NK-92 (cell line): ENCODE data around the gene CNTN5.

Experiments
- DNase-seq: peaks from one replicate; lab custom pipeline; 2025; ENCODE audit not compliant: unreplicated experiment; lab: John Stamatoyannopoulos, UW

The CNTN5 gene

DNA sequence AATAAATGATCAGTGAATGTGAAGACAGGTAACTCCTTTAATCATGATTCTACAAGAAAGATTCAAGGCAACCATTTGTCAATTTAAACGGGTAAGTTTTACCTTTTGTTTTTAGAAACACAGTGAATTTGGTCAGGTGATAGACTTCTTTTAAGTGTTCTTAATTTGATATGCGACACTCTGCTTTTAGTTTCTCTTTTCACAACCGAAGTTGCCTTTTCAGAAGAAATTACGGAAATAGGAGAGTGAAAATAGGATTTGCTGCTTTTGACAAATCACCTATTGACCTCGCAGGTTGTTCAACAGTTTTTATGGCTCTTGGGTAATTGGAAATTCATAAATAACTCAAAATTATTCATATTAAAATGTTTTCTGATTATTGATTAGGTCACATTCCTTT lies 142.1 kb downstream of the CNTN5 start:
- no peak for DNase-seq

DNA sequence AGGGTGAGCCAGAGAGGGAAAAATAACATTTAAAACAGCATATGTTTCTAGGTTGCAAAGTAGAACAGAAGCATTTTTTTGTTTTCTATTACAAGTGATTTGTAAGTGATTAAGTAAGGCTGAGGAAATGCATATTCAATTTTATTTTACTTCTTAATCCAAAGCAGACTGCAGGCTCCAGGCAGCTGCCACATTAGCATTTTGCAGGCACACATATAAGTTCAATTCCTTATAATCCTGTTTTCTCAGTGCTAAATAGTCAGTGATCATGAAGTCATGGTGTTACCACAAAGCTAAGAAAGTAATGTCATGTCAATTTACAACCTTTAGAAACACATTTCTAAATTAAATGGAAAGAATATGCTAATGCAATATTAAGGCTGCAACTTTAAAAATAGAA lies 149.8 kb downstream of the CNTN5 start:
- DNase-seq: no peak

GRCh38 chr11:99171330-99171729 lies 150.6 kb downstream of the CNTN5 start:
- DNase-seq: no peak

- DNase-seq: no peak
Measured at GRCh38 chr11:99176430-99176829, 155.7 kb downstream of the CNTN5 start.

GRCh38 chr11:99177446-99177845 lies 156.7 kb downstream of the CNTN5 start:
- DNase-seq: no peak

GRCh38 chr11:99184146-99184545 lies 163.4 kb downstream of the CNTN5 start:
- DNase-seq: no peak

DNA sequence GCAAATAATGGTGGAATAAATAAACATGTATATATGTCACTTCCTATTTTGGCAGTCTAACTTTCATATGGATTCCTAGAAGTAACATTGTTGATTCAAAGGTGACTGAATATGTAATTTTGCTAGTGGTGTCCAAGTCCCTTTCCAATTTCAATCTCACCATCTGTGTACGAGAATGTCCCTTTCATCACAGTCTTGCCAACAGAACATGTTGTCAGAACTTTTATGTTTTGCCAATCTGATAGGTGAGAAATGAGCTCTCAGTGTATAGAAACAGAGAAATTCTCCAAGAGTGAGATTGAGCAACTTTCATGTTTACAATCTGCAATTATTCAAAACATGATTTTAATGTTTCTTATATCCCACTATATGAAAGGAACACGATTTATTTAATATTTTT lies 167.5 kb downstream of the CNTN5 start:
- DNase-seq: no peak

- DNase-seq: no peak
Measured at GRCh38 chr11:99192716-99193115, 172.0 kb downstream of the CNTN5 start.

- no peak for DNase-seq
Measured at GRCh38 chr11:99197477-99197876, 176.7 kb downstream of the CNTN5 start.

- no peak for DNase-seq
Measured at GRCh38 chr11:99198215-99198614, 177.5 kb downstream of the CNTN5 start.

DNA sequence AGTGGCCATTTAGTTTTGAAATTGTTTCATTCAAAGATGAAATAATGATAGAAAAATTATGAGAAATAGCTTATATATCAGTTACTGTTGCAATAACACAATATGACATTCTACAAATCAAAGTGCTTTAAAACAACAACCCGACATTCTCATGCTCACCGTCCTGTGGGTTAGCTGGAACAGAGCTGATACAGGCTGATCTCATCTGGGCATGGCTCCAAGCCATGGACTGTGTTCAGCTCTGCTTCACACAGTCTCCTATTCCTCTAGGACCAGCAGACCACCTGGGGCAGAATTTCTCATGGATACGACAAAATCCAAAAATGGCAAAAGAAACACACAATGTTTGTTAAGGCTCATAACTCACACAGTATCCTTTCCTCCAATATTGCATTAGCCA lies 178.6 kb downstream of the CNTN5 start:
- DNase-seq: no peak

DNA sequence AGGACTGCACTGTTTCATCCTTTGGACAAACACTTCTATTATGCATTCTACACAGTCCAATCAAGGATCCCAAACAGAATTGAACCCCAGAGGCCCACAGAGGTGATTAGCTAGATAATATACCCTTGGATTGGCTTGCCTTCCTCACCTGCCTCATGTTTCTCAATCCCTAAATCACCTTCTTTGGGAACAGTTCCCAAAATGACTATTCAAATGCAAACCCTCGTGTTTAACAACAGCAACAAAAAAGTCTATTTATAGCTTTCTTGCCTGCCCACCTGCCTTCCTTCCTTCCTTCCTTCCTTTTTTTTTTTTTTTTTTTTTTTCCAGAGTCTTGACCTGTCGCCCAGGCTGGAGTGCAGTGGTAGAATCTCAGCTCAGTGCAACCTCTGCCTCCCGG lies 180.0 kb downstream of the CNTN5 start:
- no peak for DNase-seq

DNA sequence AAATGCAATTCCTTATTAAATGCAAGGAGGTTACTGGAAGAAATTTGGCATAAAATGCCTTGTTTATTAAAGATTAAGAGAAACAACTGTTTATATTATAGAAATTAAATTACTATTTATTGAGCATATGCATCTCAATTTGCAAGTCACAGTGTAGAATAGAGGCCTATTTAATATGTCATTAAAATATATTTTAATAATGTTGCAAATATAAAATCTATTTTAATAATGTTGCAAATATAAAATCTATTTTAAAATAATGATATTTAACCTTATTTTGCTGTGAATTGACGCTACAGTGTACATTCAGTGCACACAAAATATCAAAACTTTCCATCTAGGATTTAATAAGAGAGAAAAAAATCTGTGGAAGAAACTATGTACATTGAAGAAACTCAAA lies 188.1 kb downstream of the CNTN5 start:
- no peak for DNase-seq

DNA sequence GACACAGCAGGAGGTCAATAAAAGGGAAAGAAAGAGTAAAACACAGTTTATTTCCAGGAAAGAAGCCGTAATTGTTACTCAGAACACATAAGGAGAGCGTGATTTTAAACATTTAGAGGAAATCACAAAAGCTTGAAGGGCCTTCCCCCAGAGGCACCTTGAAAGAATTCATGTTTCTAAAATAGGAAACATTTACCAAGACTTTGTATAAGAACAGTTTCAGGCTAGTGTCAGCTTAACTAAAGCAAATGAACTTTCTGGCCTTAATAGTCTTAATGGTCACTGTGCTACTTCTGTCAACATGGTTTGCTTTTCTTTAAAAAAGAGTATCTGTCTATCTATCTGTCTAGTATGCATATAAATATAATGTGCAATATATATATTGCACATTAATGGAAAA lies 208.8 kb downstream of the CNTN5 start:
- DNase-seq: no peak

DNA sequence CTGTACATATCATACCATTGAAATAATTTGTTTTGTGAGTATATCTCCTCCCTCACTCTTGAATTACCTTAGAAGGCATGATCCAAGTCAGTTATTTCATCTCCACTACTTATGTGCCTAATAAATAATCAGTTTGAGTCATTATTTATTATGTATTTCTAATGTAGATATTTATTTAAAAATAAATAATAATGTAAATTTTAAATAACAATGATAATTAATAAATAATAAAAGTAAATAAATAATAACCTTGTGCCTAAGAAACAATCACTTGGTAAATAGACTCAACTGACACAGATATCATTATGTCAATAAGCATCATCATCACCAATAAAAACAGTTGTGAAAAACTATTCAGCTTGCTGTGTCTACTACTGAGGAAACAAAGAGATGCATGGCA lies 213.8 kb downstream of the CNTN5 start:
- no peak for DNase-seq

- no peak for DNase-seq
Measured at GRCh38 chr11:99238401-99238800, 217.7 kb downstream of the CNTN5 start.

GRCh38 chr11:99240192-99241030 lies 219.7 kb downstream of the CNTN5 start:
- no peak for DNase-seq

GRCh38 chr11:99241066-99241465 lies 220.3 kb downstream of the CNTN5 start:
- DNase-seq: no peak

DNA sequence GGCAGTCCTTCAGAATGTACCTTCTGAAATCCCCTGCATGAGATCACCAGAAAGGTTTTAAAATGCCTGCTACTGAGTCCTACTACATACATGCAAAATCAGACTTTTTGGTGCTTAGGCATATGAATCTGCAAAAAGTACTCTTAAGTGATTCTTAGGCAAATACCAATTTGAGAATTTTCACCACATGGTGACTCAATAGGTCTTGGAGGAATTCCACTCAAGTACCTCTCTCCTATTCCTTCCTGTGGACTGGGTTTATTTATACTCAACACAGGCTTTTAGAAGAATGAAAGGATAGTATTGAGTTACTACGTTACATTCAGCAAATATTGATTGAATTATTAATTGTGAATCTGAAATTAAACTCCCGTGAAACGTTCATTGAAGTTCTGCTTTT lies 223.9 kb downstream of the CNTN5 start:
- DNase-seq: no peak

DNA sequence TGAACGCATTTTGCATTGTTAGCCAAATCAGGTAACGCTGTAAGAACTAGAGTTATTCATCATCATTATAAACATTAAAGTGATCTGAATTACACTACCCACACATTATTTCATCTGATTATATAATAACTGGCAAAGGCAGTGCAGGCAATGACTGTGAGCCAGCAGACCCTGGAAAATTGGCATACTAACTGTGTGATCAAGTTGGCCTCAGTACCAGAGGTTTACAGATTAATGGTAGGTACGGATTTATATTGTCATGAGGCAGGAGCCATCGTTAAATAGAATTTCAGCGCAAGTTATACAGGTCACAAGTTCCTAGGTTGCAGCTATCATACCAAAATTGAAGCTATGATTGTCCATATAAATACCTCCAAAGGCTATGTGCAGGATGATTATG lies 225.4 kb downstream of the CNTN5 start:
- no peak for DNase-seq

DNA sequence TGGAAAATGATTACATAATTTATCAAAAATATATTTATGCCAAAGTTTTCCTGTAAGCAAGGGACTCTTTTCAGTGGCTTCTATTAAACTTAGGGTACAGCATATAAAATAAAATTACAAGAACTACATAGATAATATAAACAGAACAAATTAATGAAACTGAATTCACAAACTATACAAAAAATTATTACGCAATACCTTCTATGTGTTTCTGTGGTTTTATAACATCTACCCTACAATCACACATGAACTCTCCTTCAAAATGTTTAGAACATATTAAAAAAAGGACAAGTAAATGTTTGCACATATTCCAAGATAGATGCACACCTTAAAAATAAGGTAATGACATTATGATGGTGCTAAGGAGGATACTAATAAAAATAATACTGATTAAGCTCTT lies 235.9 kb downstream of the CNTN5 start:
- no peak for DNase-seq

DNA sequence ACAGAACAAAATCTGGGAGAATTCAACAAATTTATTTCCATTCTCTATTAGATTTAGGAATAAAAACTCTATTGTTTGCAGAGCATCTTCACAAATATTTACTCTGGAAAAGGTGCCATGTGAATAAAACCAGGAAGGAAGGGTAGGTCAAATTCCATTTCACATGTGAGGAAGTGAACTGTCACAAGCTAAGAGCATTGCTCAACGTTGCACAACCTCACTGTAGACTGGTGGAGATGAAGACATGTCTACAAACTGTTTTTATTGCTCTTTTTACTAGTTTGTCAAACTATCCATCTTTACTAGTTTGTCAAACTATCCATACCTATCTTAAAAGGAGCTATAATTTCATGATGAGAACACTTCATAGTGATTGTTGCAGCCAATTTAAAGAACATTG lies 236.4 kb downstream of the CNTN5 start:
- no peak for DNase-seq

DNA sequence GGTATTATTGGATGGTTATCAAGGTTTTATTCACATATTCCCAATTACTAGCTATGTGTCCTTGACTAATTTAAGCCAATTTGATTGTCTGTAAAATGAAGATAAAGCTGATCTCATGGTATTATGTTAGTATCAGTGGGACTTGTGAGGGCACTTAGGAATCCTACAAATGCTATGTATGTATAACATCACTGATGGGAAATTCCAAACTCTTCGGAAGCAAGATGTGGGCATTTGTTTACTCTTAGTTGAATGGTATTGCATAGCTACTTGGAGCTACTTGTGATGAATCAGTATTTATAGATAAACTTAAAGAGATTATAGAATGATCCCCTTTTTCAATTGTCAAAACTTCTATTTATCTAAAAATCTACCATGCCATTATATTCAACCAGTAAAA lies 239.9 kb downstream of the CNTN5 start:
- DNase-seq: no peak
